Testis (tissue), 2 donors: ENCODE results near the gene FLACC1.

Source experiments
- POLR2A ChIP-seq: fragments of 450-650 bp; IDR thresholded peaks from one replicate; pipeline ENCODE4 v1.6.1; 2017; ENCODE audit warnings: antibody characterized with exemption, mild to moderate bottlenecking, moderate library complexity
- TF ChIP-seq, protein P1 (sequence below), 3 experiments: fragments of 450-650 bp in 2 of 3; fragments of 200-600 bp in 1 of 3; sonication (generic) in 1 of 3; IDR thresholded peaks; one replicate each; pipeline ENCODE4 v1.5.1; 2016 to 2019; ENCODE audit warnings: antibody characterized with exemption in 3 of 3, mild to moderate bottlenecking in 2 of 3, moderate library complexity in 1 of 3

DNA sequence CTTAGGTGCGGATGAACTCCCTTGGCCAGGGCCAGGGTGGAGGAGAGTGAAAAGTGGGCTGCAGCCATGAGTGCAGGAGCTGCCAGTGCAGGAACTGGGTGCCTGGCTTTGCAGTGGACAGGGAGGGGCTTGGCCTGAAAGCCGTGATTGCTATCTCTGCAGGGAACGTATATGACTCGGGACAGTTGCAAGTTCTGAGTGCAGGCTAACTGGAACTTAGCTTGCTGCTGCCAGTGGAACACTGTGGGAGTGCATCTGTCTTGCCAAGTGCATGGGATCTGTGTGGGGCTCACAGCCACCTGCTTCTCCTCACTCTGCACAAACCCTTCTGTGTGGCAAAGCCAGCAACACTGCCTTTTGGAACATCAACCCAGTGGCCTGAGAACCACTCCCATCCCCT, 36.9 kb downstream of the FLACC1 start:
- TF ChIP-seq, protein P1, sequence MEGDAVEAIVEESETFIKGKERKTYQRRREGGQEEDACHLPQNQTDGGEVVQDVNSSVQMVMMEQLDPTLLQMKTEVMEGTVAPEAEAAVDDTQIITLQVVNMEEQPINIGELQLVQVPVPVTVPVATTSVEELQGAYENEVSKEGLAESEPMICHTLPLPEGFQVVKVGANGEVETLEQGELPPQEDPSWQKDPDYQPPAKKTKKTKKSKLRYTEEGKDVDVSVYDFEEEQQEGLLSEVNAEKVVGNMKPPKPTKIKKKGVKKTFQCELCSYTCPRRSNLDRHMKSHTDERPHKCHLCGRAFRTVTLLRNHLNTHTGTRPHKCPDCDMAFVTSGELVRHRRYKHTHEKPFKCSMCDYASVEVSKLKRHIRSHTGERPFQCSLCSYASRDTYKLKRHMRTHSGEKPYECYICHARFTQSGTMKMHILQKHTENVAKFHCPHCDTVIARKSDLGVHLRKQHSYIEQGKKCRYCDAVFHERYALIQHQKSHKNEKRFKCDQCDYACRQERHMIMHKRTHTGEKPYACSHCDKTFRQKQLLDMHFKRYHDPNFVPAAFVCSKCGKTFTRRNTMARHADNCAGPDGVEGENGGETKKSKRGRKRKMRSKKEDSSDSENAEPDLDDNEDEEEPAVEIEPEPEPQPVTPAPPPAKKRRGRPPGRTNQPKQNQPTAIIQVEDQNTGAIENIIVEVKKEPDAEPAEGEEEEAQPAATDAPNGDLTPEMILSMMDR (IDR thresholded peaks at IDR 0.05) = no peak
- no peak for TF ChIP-seq POLR2A
